HEK293 (cell line): ENCODE results near the gene DAND5.

Experiments
- CTCF ChIA-PET: fragments of 350-600 bp; formaldehyde crosslinking; extraction: SDS; loops from one replicate; lab custom pipeline; 2021; ENCODE audit warnings: antibody characterized with exemption; lab: Yijun Ruan, JAX
- POLR2A ChIA-PET: fragments of 300-600 bp; formaldehyde crosslinking; extraction: SDS; loops from one replicate; lab custom pipeline; 2020; ENCODE audit warnings: antibody characterized with exemption, inconsistent platforms; lab: Yijun Ruan, JAX
- H3K27ac ChIP-seq: fragments of 200-500 bp; sonication (Bioruptor generic); 2 replicates; pipeline ENCODE4 v1.5.1; 2014; ENCODE audit warnings: low read depth, low read length, control low read depth, inconsistent platforms; ENCODE audit errors: extremely low read depth
- H3K36me3 ChIP-seq, 2 experiments: fragments of 200-500 bp in 1 of 2; sonication (Bioruptor generic) in 1 of 2; 1 replicate in 1 of 2; 2 replicates in 1 of 2; pipeline ENCODE4 v1.5.1; 2014 to 2017; ENCODE audit warnings: inconsistent platforms in 2 of 2, low read length in 2 of 2; ENCODE audit not compliant: control insufficient read depth in 2 of 2, insufficient read depth in 1 of 2
- H3K4me1 ChIP-seq: fragments of 200-500 bp; sonication (Bioruptor generic); 2 replicates; pipeline ENCODE4 v1.5.1; 2014; ENCODE audit warnings: mild to moderate bottlenecking, low read length, inconsistent platforms; ENCODE audit not compliant: control insufficient read depth, insufficient read depth
- H3K4me3 ChIP-seq: 2 replicates; pipeline ENCODE4 v1.5.1; 2011; ENCODE audit warnings: low read depth, mild to moderate bottlenecking, control low read depth, low read length, moderate library complexity
- H3K9me3 ChIP-seq: fragments of 200-500 bp; sonication (Bioruptor generic); 2 replicates; pipeline ENCODE4 v1.5.1; 2014; ENCODE audit warnings: low read depth, low read length, inconsistent platforms; ENCODE audit not compliant: control insufficient read depth, insufficient read depth
- BCL11A ChIP-seq: fragments of 450-650 bp; formaldehyde crosslinking; IDR thresholded peaks from 2 replicates; pipeline ENCODE4 v1.5.1; 2016; ENCODE audit warnings: low read depth, missing biosample characterization, missing genetic modification characterization
- GFI1B ChIP-seq: fragments of 450-650 bp; formaldehyde crosslinking; IDR thresholded peaks from 2 replicates; pipeline ENCODE4 v1.5.1; 2016; ENCODE audit warnings: missing biosample characterization, missing genetic modification characterization
- GLIS1 ChIP-seq: fragments of 450-650 bp; formaldehyde crosslinking; IDR thresholded peaks from 2 replicates; pipeline ENCODE4 v1.5.1; 2016; ENCODE audit warnings: missing biosample characterization, missing genetic modification characterization
- GLIS2 ChIP-seq: fragments of 450-650 bp; formaldehyde crosslinking; IDR thresholded peaks from 2 replicates; pipeline ENCODE4 v1.5.1; 2016; ENCODE audit warnings: missing biosample characterization, missing genetic modification characterization
- HOXD13 ChIP-seq: sonication (generic); formaldehyde crosslinking; IDR thresholded peaks from 2 replicates; pipeline ENCODE4 v1.8.0; 2022; ENCODE audit warnings: missing genetic modification reagents, borderline replicate concordance
- KLF16 ChIP-seq: fragments of 450-650 bp; formaldehyde crosslinking; IDR thresholded peaks from 2 replicates; pipeline ENCODE4 v1.5.1; 2017; ENCODE audit warnings: missing biosample characterization, missing genetic modification characterization
- KLF7 ChIP-seq: fragments of 450-650 bp; formaldehyde crosslinking; IDR thresholded peaks from 2 replicates; pipeline ENCODE4 v1.5.1; 2016; ENCODE audit warnings: missing biosample characterization, missing genetic modification characterization, borderline replicate concordance
- KLF9 ChIP-seq: fragments of 450-650 bp; formaldehyde crosslinking; IDR thresholded peaks from 2 replicates; pipeline ENCODE4 v1.5.1; 2016; ENCODE audit warnings: missing biosample characterization, missing genetic modification characterization, low read depth
- PRDM1 ChIP-seq: fragments of 450-650 bp; formaldehyde crosslinking; IDR thresholded peaks from 2 replicates; pipeline ENCODE4; 2016; ENCODE audit warnings: missing biosample characterization, missing genetic modification characterization
- RBAK ChIP-seq: fragments of 450-650 bp; formaldehyde crosslinking; IDR thresholded peaks from 2 replicates; pipeline ENCODE4 v1.5.1; 2016; ENCODE audit warnings: missing biosample characterization, missing genetic modification characterization
- SP7 ChIP-seq: fragments of 450-650 bp; formaldehyde crosslinking; IDR thresholded peaks from 2 replicates; pipeline ENCODE4 v1.5.1; 2016; ENCODE audit warnings: missing biosample characterization, missing genetic modification characterization
- ZBTB20 ChIP-seq: fragments of 450-650 bp; formaldehyde crosslinking; IDR thresholded peaks from 2 replicates; pipeline ENCODE4 v1.5.1; 2016; ENCODE audit warnings: missing biosample characterization, missing genetic modification characterization
- ZFP69B ChIP-seq: fragments of 450-650 bp; formaldehyde crosslinking; IDR thresholded peaks from 2 replicates; pipeline ENCODE4 v1.5.1; 2016; ENCODE audit warnings: missing biosample characterization, missing genetic modification characterization
- ZIC2 ChIP-seq: fragments of 450-650 bp; formaldehyde crosslinking; IDR thresholded peaks from 2 replicates; pipeline ENCODE4 v1.5.1; 2016; ENCODE audit warnings: missing biosample characterization, missing genetic modification characterization
- ZNF19 ChIP-seq: fragments of 450-650 bp; formaldehyde crosslinking; IDR thresholded peaks from 2 replicates; pipeline ENCODE4; 2016; ENCODE audit warnings: missing biosample characterization, missing genetic modification characterization, low read depth
- ZNF211 ChIP-seq: fragments of 450-650 bp; formaldehyde crosslinking; IDR thresholded peaks from 2 replicates; pipeline ENCODE4 v1.5.1; 2016; ENCODE audit warnings: low read depth, missing biosample characterization, missing genetic modification characterization
- ZNF239 ChIP-seq: fragments of 450-650 bp; formaldehyde crosslinking; IDR thresholded peaks from 2 replicates; pipeline ENCODE4 v1.5.1; 2016; ENCODE audit warnings: missing biosample characterization, missing genetic modification characterization
- ZNF274 ChIP-seq, 2 experiments: fragments of 200-500 bp in 1 of 2; fragments of 450-650 bp in 1 of 2; sonication (Bioruptor generic) in 1 of 2; formaldehyde crosslinking in 1 of 2; IDR thresholded peaks; 2 replicates each; pipeline versions ENCODE4 v1.5.1 to v1.6.1; 2014 to 2016; ENCODE audit warnings: borderline replicate concordance in 1 of 2, inconsistent platforms in 1 of 2, low read length in 1 of 2, missing biosample characterization in 1 of 2, missing genetic modification characterization in 1 of 2
- ZNF311 ChIP-seq: fragments of 450-650 bp; formaldehyde crosslinking; IDR thresholded peaks from 2 replicates; pipeline ENCODE4 v1.5.1; 2017; ENCODE audit warnings: missing biosample characterization, missing genetic modification characterization, borderline replicate concordance
- ZNF341 ChIP-seq: fragments of 450-650 bp; formaldehyde crosslinking; IDR thresholded peaks from 2 replicates; pipeline ENCODE4; 2016; ENCODE audit warnings: low read depth, missing biosample characterization, missing genetic modification characterization
- ZNF521 ChIP-seq: fragments of 450-650 bp; formaldehyde crosslinking; IDR thresholded peaks from 2 replicates; pipeline ENCODE4 v1.5.1; 2017; ENCODE audit warnings: missing biosample characterization, mild to moderate bottlenecking, missing genetic modification characterization
- ZNF529 ChIP-seq: fragments of 450-650 bp; formaldehyde crosslinking; IDR thresholded peaks from 2 replicates; pipeline ENCODE4 v1.5.1; 2017; ENCODE audit warnings: missing genetic modification characterization, missing biosample characterization; ENCODE audit not compliant: insufficient replicate concordance
- ZNF558 ChIP-seq: fragments of 450-650 bp; formaldehyde crosslinking; IDR thresholded peaks from 2 replicates; pipeline ENCODE4 v1.5.1; 2016; ENCODE audit warnings: missing biosample characterization, missing genetic modification characterization
- ZNF621 ChIP-seq: fragments of 450-650 bp; formaldehyde crosslinking; IDR thresholded peaks from 2 replicates; pipeline ENCODE4 v1.5.1; 2017; ENCODE audit warnings: missing biosample characterization, missing genetic modification characterization
- ZNF645 ChIP-seq: fragments of 450-650 bp; formaldehyde crosslinking; IDR thresholded peaks from 2 replicates; pipeline ENCODE4; 2016; ENCODE audit warnings: missing biosample characterization, missing genetic modification characterization
- ZNF701 ChIP-seq: fragments of 450-650 bp; formaldehyde crosslinking; IDR thresholded peaks from 2 replicates; pipeline ENCODE4 v1.5.1; 2016; ENCODE audit warnings: missing biosample characterization, missing genetic modification characterization
- ZNF776 ChIP-seq: fragments of 450-650 bp; formaldehyde crosslinking; IDR thresholded peaks from 2 replicates; pipeline ENCODE4 v1.5.0; 2017; ENCODE audit warnings: missing biosample characterization, missing genetic modification characterization, borderline replicate concordance
- ZNF792 ChIP-seq: fragments of 450-650 bp; formaldehyde crosslinking; IDR thresholded peaks from 2 replicates; pipeline ENCODE4 v1.5.1; 2016; ENCODE audit warnings: missing biosample characterization, missing genetic modification characterization
- ZNF843 ChIP-seq: fragments of 450-650 bp; formaldehyde crosslinking; IDR thresholded peaks from 2 replicates; pipeline ENCODE4 v1.5.1; 2016; ENCODE audit warnings: missing biosample characterization, missing genetic modification characterization
- ZSCAN18 ChIP-seq: fragments of 450-650 bp; formaldehyde crosslinking; IDR thresholded peaks from 2 replicates; pipeline ENCODE4 v1.5.1; 2016; ENCODE audit warnings: missing biosample characterization, missing genetic modification characterization
- ZSCAN5A ChIP-seq: fragments of 450-650 bp; formaldehyde crosslinking; IDR thresholded peaks from 2 replicates; pipeline ENCODE4 v1.5.1; 2016; ENCODE audit warnings: missing biosample characterization, missing genetic modification characterization
- ZXDB ChIP-seq: fragments of 450-650 bp; formaldehyde crosslinking; IDR thresholded peaks from 2 replicates; pipeline ENCODE4 v1.5.1; 2016; ENCODE audit warnings: missing biosample characterization, missing genetic modification characterization
- TF ChIP-seq, protein P1 (sequence below): fragments of 450-650 bp; formaldehyde crosslinking; IDR thresholded peaks from 2 replicates; pipeline ENCODE4 v1.5.1; 2016; ENCODE audit warnings: missing biosample characterization, missing genetic modification characterization

The DAND5 gene

DNA sequence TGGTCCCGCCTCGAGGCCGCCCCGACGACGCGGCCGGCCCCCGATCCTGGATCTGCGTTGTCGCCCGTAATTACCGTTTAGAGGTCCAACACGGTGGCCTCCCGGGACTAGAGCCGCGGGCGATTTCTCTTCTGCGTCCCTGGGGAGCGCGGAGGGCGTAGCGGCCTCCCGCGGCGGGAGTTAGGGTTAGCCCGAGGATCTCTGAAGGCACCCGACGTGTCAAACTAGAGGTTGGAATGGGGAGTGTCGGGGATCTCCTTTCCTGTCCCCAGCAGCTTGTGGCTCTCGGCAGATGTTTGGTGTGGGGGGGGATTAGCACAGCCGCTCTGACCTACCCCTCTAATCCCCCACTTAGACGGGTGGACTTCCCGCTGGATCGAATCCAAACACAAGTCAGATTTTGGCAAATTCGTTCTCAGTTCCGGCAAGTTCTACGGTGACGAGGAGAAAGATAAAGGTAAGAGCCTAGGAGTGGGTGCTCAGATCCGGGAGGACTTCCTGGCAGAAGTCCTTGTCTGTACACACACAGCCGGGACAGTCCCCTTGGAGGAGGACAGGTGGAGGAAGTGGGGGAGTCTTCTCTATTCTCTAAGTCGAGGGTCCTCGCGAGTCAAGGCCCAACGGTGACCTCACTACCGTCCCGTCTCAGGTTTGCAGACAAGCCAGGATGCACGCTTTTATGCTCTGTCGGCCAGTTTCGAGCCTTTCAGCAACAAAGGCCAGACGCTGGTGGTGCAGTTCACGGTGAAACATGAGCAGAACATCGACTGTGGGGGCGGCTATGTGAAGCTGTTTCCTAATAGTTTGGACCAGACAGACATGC lies 30.4 kb upstream of the DAND5 start:
- H3K4me1 ChIP-seq = peaks cover 9% of the 10 kb centered on the region
- ChIA-PET CTCF (interaction anchor here (0.7 to 2.6 kb wide), 3 partner anchors 26 to 95 kb away, joined by 4 to 11 read pairs (median 5); no protein-coding TSS in a partner anchor), POLR2A (interaction anchor here (0.7 to 2.9 kb wide), 6 partner anchors 7 to 57 kb away, joined by 3 to 21 read pairs (median 7); partner anchors contain the start of genes DNASE2 and RAD23A)
- H3K9me3 ChIP-seq = no peaks in the 10 kb centered on the region
- peak overlapping the region; percentile 97 for H3K4me3 ChIP-seq
- H3K27ac ChIP-seq = peak overlapping the region; percentile 82
- H3K36me3 ChIP-seq = peaks cover 21 to 50% of the 10 kb centered on the region in 2 experiments; a peak in 2 of 3 replicates
- TF ChIP-seq ZNF211 = no peak
- TF ChIP-seq ZNF311 (tag by site-specific recombination) = no peak
- no peak for TF ChIP-seq ZNF843 (tag by site-specific recombination)
- no peak; the same call in none of the 2 replicates for TF ChIP-seq KLF16 (tag by site-specific recombination)
- no peak for TF ChIP-seq GFI1B
- TF ChIP-seq SP7 (tag by site-specific recombination) = 0 out of 2 replicates have a peak, but pooled peaks have one; percentile 1
- no peak for TF ChIP-seq ZNF239 (tag by site-specific recombination)
- peak; percentile 66; the same call in 1 of the 2 replicates for TF ChIP-seq KLF7
- TF ChIP-seq ZSCAN5A (tag by site-specific recombination) = no peak; the same call in 1 of the 2 replicates
- TF ChIP-seq ZBTB20 (tag by site-specific recombination) = no peak; the same call in 1 of the 2 replicates
- no peak for TF ChIP-seq HOXD13
- TF ChIP-seq ZNF529 (tag by site-specific recombination) = no peak
- TF ChIP-seq ZFP69B (tag by site-specific recombination) = no peak
- TF ChIP-seq, protein P1, sequence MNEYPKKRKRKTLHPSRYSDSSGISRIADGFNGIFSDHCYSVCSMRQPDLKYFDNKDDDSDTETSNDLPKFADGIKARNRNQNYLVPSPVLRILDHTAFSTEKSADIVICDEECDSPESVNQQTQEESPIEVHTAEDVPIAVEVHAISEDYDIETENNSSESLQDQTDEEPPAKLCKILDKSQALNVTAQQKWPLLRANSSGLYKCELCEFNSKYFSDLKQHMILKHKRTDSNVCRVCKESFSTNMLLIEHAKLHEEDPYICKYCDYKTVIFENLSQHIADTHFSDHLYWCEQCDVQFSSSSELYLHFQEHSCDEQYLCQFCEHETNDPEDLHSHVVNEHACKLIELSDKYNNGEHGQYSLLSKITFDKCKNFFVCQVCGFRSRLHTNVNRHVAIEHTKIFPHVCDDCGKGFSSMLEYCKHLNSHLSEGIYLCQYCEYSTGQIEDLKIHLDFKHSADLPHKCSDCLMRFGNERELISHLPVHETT (tag by site-specific recombination) = no peak
- no peak for TF ChIP-seq ZNF776 (tag by site-specific recombination)
- no peak; the same call in 1 of the 2 replicates for TF ChIP-seq ZXDB (tag by site-specific recombination)
- TF ChIP-seq ZNF701 (tag by site-specific recombination) = no peak
- TF ChIP-seq ZNF274 (IDR thresholded peaks at IDR 0.05; ENCODE audit: low read length) = no peak
- no peak for TF ChIP-seq ZNF274 (tag by site-specific recombination; IDR thresholded peaks at IDR 0.05; ENCODE audit: borderline replicate concordance)
- no peak for TF ChIP-seq ZNF792 (tag by site-specific recombination)
- TF ChIP-seq ZIC2 (tag by site-specific recombination) = peak; percentile 49
- TF ChIP-seq KLF9 = peak; percentile 25; the same call in 1 of the 2 replicates
- no peak for TF ChIP-seq ZNF621 (tag by site-specific recombination)
- TF ChIP-seq RBAK (tag by site-specific recombination) = no peak
- TF ChIP-seq ZSCAN18 (tag by site-specific recombination) = 0 out of 2 replicates have a peak, but pooled peaks have one; percentile 27
- no peak for TF ChIP-seq ZNF521
- no peak for TF ChIP-seq BCL11A (tag by site-specific recombination)
- TF ChIP-seq PRDM1 (tag by site-specific recombination) = no peak
- TF ChIP-seq GLIS2 (tag by site-specific recombination) = no peak; the same call in 1 of the 2 replicates
- no peak for TF ChIP-seq ZNF558 (tag by site-specific recombination)
- peak; percentile 95 for TF ChIP-seq GLIS1
- no peak for TF ChIP-seq ZNF19 (tag by site-specific recombination)
- peak; percentile 74 for TF ChIP-seq ZNF341 (tag by site-specific recombination)
- 0 out of 2 replicates have a peak, but pooled peaks have one; percentile 35 for TF ChIP-seq ZNF645 (tag by site-specific recombination)
